IMR-90 (cell line): Measurements from ENCODE around the gene TTLL8. TPM values are rescaled to one million over a fixed set of nuclear protein-coding genes. Genes with fewer than 3 reads are reported as not detected.

Experiments used
- ATAC-seq: fragments of 200-7000 bp; cut with Tn5 transposase; 2 replicates; pipeline ENCODE4 v1.9.1; 2020; ENCODE audit warnings: low read depth, mild to moderate bottlenecking, moderate library complexity
- BruUV-seq: library from RNA; stranded (reverse); fragments of 400-500 nt; replicated peaks from 2 replicates; lab custom pipeline; 2021; lab: Mats Ljungman, UMichigan
- CTCF ChIA-PET: fragments of 300-600 bp; formaldehyde crosslinking; extraction: SDS; loops from one replicate; lab custom pipeline; 2021; ENCODE audit warnings: antibody characterized with exemption; lab: Yijun Ruan, JAX
- POLR2A ChIA-PET: fragments of 300-600 bp; sonication (Branson Sonifier 250); formaldehyde crosslinking; loops from one replicate; lab custom pipeline; 2022; ENCODE audit warnings: antibody characterized with exemption; ENCODE audit not compliant: unreplicated experiment; lab: Charles Lee
- DNase-seq: peaks from one replicate; pipeline ENCODE4 v3.0.0; 2013
- H2AFZ ChIP-seq: replicated peaks from 2 replicates; pipeline ENCODE3; 2013; ENCODE audit warnings: low read length, mild to moderate bottlenecking; ENCODE audit not compliant: poor library complexity
- H2AK5ac ChIP-seq: 2 replicates; pipeline ENCODE4 v1.6.1; 2013; ENCODE audit warnings: low read depth, low read length, inconsistent platforms
- H2AK9ac ChIP-seq: replicated peaks from 2 replicates; pipeline ENCODE3; 2013; ENCODE audit warnings: mild to moderate bottlenecking, low read depth, low read length, moderate library complexity; ENCODE audit not compliant: poor library complexity
- H2BK120ac ChIP-seq: 2 replicates; pipeline ENCODE4 v1.6.1; 2013; ENCODE audit warnings: low read depth, low read length, inconsistent platforms
- H2BK15ac ChIP-seq: 3 replicates; pipeline ENCODE4 v1.6.1; 2013; ENCODE audit warnings: low read depth, low read length, inconsistent platforms
- H2BK20ac ChIP-seq: 2 replicates; pipeline ENCODE4 v1.6.1; 2013; ENCODE audit warnings: low read depth, mild to moderate bottlenecking, inconsistent platforms, low read length, moderate library complexity
- H2BK5ac ChIP-seq: 2 replicates; pipeline ENCODE4 v1.6.1; 2013; ENCODE audit warnings: mild to moderate bottlenecking, low read depth, low read length, inconsistent platforms; ENCODE audit not compliant: poor library complexity, severe bottlenecking
- H3K14ac ChIP-seq: replicated peaks from 2 replicates; pipeline ENCODE4 v1.6.1; 2013; ENCODE audit warnings: low read depth, low read length, inconsistent platforms
- H3K18ac ChIP-seq: 2 replicates; pipeline ENCODE4 v1.6.1; 2013; ENCODE audit warnings: low read depth, low read length, control low read depth
- H3K23ac ChIP-seq: 2 replicates; pipeline ENCODE4 v1.6.1; 2013; ENCODE audit warnings: low read depth, low read length, inconsistent platforms
- H3K27ac ChIP-seq: 2 replicates; pipeline ENCODE4 v1.5.1; 2013; ENCODE audit warnings: mild to moderate bottlenecking, control low read depth, low read length; ENCODE audit not compliant: insufficient read depth
- H3K27me3 ChIP-seq: 2 replicates; pipeline ENCODE4 v1.6.1; 2013; ENCODE audit warnings: low read length; ENCODE audit not compliant: control insufficient read depth, insufficient read depth
- H3K36me3 ChIP-seq: 2 replicates; pipeline ENCODE4 v1.6.1; 2013; ENCODE audit warnings: low read length, mixed read lengths; ENCODE audit not compliant: control insufficient read depth, insufficient read depth
- H3K4ac ChIP-seq: 2 replicates; pipeline ENCODE4 v1.6.1; 2013; ENCODE audit warnings: low read depth, low read length, inconsistent platforms
- H3K4me1 ChIP-seq: 2 replicates; pipeline ENCODE4 v1.6.1; 2013; ENCODE audit warnings: low read length, mixed read lengths; ENCODE audit not compliant: control insufficient read depth, insufficient read depth
- H3K4me2 ChIP-seq: 2 replicates; pipeline ENCODE4 v1.6.1; 2013; ENCODE audit warnings: low read depth, mild to moderate bottlenecking, control low read depth, low read length, moderate library complexity
- H3K4me3 ChIP-seq: 2 replicates; pipeline ENCODE4 v1.5.1; 2013; ENCODE audit warnings: low read depth, mild to moderate bottlenecking, control low read depth, low read length, moderate library complexity; ENCODE audit not compliant: insufficient read depth
- H3K56ac ChIP-seq: 2 replicates; pipeline ENCODE4 v1.6.1; 2013; ENCODE audit warnings: low read length, inconsistent platforms; ENCODE audit not compliant: insufficient read depth; ENCODE audit errors: extremely low read depth
- H3K79me1 ChIP-seq, 2 experiments: 2 replicates each; pipeline ENCODE4 v1.6.1; 2013; ENCODE audit warnings: low read length in 2 of 2, inconsistent platforms in 1 of 2, low read depth in 1 of 2
- H3K9ac ChIP-seq: 2 replicates; pipeline ENCODE4 v1.6.1; 2013; ENCODE audit warnings: low read depth, low read length, control low read depth
- H3K9me1 ChIP-seq: 2 replicates; pipeline ENCODE4 v1.6.1; 2013; ENCODE audit warnings: low read length, inconsistent platforms; ENCODE audit not compliant: insufficient read depth
- H3K9me3 ChIP-seq: 2 replicates; pipeline ENCODE4 v1.6.1; 2013; ENCODE audit warnings: low read length; ENCODE audit not compliant: control insufficient read depth, insufficient read depth
- H4K20me1 ChIP-seq: 2 replicates; pipeline ENCODE4 v1.6.1; 2013; ENCODE audit warnings: low read length, inconsistent platforms; ENCODE audit not compliant: insufficient read depth
- H4K5ac ChIP-seq: 2 replicates; pipeline ENCODE4 v1.6.1; 2013; ENCODE audit warnings: mild to moderate bottlenecking, low read depth, low read length, control low read depth
- H4K8ac ChIP-seq, 2 experiments: 2 replicates each; pipeline ENCODE4 v1.6.1; 2013; ENCODE audit warnings: low read depth in 2 of 2, low read length in 2 of 2, control low read depth in 1 of 2, inconsistent platforms in 1 of 2
- H4K91ac ChIP-seq: 2 replicates; pipeline ENCODE4 v1.6.1; 2013; ENCODE audit warnings: low read depth, low read length, inconsistent platforms; ENCODE audit not compliant: insufficient read depth
- BHLHE40 ChIP-seq: fragments of 150-350 bp; IDR thresholded peaks from 2 replicates; pipeline ENCODE4 v1.6.1; 2016; ENCODE audit warnings: mild to moderate bottlenecking, low read depth, low read length
- CEBPB ChIP-seq: IDR thresholded peaks from 2 replicates; pipeline ENCODE4 v1.6.1; 2012; ENCODE audit warnings: low read depth, low read length, improper control_type of control experiment
- CHD1 ChIP-seq: IDR thresholded peaks from 2 replicates; pipeline ENCODE4 v1.6.1; 2012; ENCODE audit warnings: low read depth, low read length, improper control_type of control experiment
- FOS ChIP-seq: fragments of 150-350 bp; IDR thresholded peaks from 2 replicates; pipeline ENCODE4 v1.6.1; 2016; ENCODE audit warnings: low read depth, low read length
- MAFK ChIP-seq: IDR thresholded peaks from 2 replicates; pipeline ENCODE4 v1.6.1; 2012; ENCODE audit warnings: low read depth, low read length, improper control_type of control experiment
- MAZ ChIP-seq: IDR thresholded peaks from 2 replicates; pipeline ENCODE4 v1.6.1; 2012; ENCODE audit warnings: low read depth, mild to moderate bottlenecking, low read length, improper control_type of control experiment, moderate library complexity, borderline replicate concordance
- MXI1 ChIP-seq: IDR thresholded peaks from 2 replicates; pipeline ENCODE4 v1.6.1; 2012; ENCODE audit warnings: low read depth, mild to moderate bottlenecking, low read length, moderate library complexity, borderline replicate concordance
- NFE2L2 ChIP-seq: fragments of 150-350 bp; IDR thresholded peaks from 2 replicates; pipeline ENCODE4 v1.6.1; 2016; ENCODE audit warnings: low read depth, mild to moderate bottlenecking, low read length
- POLR2A ChIP-seq: IDR thresholded peaks from 2 replicates; pipeline ENCODE4 v1.6.1; 2012; ENCODE audit warnings: mild to moderate bottlenecking, low read depth, low read length
- RAD21 ChIP-seq: IDR thresholded peaks from 2 replicates; pipeline ENCODE4 v1.6.1; 2012; ENCODE audit warnings: low read length, improper control_type of control experiment
- RCOR1 ChIP-seq: IDR thresholded peaks from 2 replicates; pipeline ENCODE4 v1.6.1; 2012; ENCODE audit warnings: mild to moderate bottlenecking, low read length, improper control_type of control experiment; ENCODE audit not compliant: insufficient replicate concordance
- RFX5 ChIP-seq: IDR thresholded peaks from 2 replicates; pipeline ENCODE4 v1.8.0; 2012; ENCODE audit warnings: low read depth, mild to moderate bottlenecking, low read length, moderate library complexity
- SMC3 ChIP-seq: fragments of 150-350 bp; IDR thresholded peaks from 2 replicates; pipeline ENCODE4 v1.6.1; 2016; ENCODE audit warnings: low read depth, mild to moderate bottlenecking, antibody characterized with exemption, low read length, moderate library complexity
- WGBS, 2 experiments: methylation state at CpG; one replicate each; pipeline versions ENCODE4 v1.1.5 to v1.1.7; 2013; ENCODE audit warnings: missing lambda C conversion rate in 2 of 2; ENCODE audit not compliant: insufficient read length in 1 of 2; ENCODE audit errors: extremely low coverage in 2 of 2; 5-methylcytosine and 5-hydroxymethylcytosine counted together
- dilution Hi-C: fragments of 300-500 bp; cut with HindIII; formaldehyde crosslinking; loops from one replicate; pipeline ENCODE4 v1.14.3; 2018; ENCODE audit warnings: low sequenced_read_pairs; ENCODE audit not compliant: unreplicated experiment
- in situ Hi-C: fragments of 300-500 bp; cut with MboI; formaldehyde crosslinking; loops from 3 replicates; pipeline ENCODE4 v1.14.3; 2019; ENCODE audit warnings: low sequenced_read_pairs, inconsistent platforms, mixed read lengths
- intact Hi-C: fragments of 100-400 bp; cut with micrococcal nuclease; formaldehyde crosslinking; loops from 2 replicates; pipeline ENCODE4 v1.10.0; 2022
- polyA plus RNA-seq, 3 experiments: library from polyadenylated mRNA; depleted of rRNA; stranded (reverse); fragments of >200 nt; gene quantifications; 2 replicates each; pipeline ENCODE4 v1.2.3, GENCODE V29; 2012; ENCODE audit warnings: low replicate concordance in 1 of 3
- total RNA-seq: library from RNA; depleted of rRNA; stranded (reverse); fragments of >200 nt; gene quantifications from 2 replicates; pipeline ENCODE4 v1.2.3, GENCODE V29; 2012
- TF ChIP-seq, protein P1 (sequence below): fragments of 150-350 bp; IDR thresholded peaks from 2 replicates; pipeline ENCODE4 v1.6.1; 2016; ENCODE audit warnings: low read depth, mild to moderate bottlenecking, low read length, moderate library complexity, borderline replicate concordance
- TF ChIP-seq, protein P2 (sequence below): fragments of 150-350 bp; IDR thresholded peaks from 2 replicates; pipeline ENCODE4 v1.6.1; 2017; ENCODE audit warnings: mild to moderate bottlenecking, antibody characterized with exemption, low read length, low read depth

Gene TTLL8
- total and polyA plus RNA-seq, 2 of the 4 experiments (the other 2 are of a cell fraction), result not detected

DNA sequence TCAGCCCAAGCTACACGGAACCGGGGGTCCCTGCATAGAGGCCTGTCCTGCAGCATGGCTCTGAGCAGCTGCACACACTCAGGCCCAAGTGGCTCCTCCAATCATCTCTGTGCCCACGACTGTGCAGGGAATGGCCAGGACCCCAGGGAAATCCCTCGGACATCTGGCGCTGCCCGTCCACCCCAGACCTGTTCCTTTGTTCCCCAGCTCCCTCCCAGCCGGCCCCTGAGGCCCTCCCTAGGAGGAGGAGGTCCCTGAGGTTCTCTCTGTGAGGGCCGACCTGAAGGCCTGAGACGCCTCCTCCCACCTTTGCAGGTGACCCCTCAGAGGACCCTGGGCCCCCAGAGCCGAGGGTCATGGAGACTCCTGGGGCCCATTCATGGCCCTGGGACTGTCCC lies 26.0 kb upstream of the TTLL8 start:
- no peak overlapping the region for H3K23ac ChIP-seq
- no peak overlapping the region for H2AK5ac ChIP-seq
- no peak overlapping the region for H2BK120ac ChIP-seq
- H3K9ac ChIP-seq, result no peak overlapping the region
- no TSS peak for BruUV-seq
- H2AFZ ChIP-seq, result no peak overlapping the region
- no peak overlapping the region for H3K4ac ChIP-seq
- TF ChIP-seq BHLHE40 (no peak), POLR2A (no peak), RCOR1 (no peak), MAFK (no peak), NFE2L2 (no peak), RAD21 (no peak), SMC3 (no peak), FOS (no peak), RFX5 (no peak), CHD1 (no peak), MAZ (no peak), MXI1 (no peak), CEBPB (no peak)
- TF ChIP-seq, protein P1, sequence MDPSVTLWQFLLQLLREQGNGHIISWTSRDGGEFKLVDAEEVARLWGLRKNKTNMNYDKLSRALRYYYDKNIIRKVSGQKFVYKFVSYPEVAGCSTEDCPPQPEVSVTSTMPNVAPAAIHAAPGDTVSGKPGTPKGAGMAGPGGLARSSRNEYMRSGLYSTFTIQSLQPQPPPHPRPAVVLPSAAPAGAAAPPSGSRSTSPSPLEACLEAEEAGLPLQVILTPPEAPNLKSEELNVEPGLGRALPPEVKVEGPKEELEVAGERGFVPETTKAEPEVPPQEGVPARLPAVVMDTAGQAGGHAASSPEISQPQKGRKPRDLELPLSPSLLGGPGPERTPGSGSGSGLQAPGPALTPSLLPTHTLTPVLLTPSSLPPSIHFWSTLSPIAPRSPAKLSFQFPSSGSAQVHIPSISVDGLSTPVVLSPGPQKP, result no peak
- TF ChIP-seq, protein P2, sequence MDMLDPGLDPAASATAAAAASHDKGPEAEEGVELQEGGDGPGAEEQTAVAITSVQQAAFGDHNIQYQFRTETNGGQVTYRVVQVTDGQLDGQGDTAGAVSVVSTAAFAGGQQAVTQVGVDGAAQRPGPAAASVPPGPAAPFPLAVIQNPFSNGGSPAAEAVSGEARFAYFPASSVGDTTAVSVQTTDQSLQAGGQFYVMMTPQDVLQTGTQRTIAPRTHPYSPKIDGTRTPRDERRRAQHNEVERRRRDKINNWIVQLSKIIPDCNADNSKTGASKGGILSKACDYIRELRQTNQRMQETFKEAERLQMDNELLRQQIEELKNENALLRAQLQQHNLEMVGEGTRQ, result no peak
- no peaks in the 10 kb centered on the region for H3K79me1 ChIP-seq
- H2BK15ac ChIP-seq, result no peak overlapping the region
- H3K4me1 ChIP-seq, result peaks cover 9% of the 10 kb centered on the region; the same call in 1 of the 2 replicates
- peaks cover 7% of the 10 kb centered on the region for H3K9me3 ChIP-seq
- peaks cover 6% of the 10 kb centered on the region; the same call in 1 of the 2 replicates for H3K9me1 ChIP-seq
- H3K4me2 ChIP-seq, result no peak overlapping the region
- H4K8ac ChIP-seq, result no peak overlapping the region
- H3K4me3 ChIP-seq, result no peak overlapping the region
- no peak overlapping the region for H2BK20ac ChIP-seq
- no peaks in the 10 kb centered on the region for H4K20me1 ChIP-seq
- H3K14ac ChIP-seq, result no peak overlapping the region
- no peak overlapping the region for H3K56ac ChIP-seq
- ChIA-PET CTCF (no interaction called here), POLR2A (no interaction called here)
- ATAC-seq (no peak), DNase-seq (no peak)
- 57% methylated on average over 3 of the region's 10 CpGs; no CpG with 5 or more reads in 1 of the 2 experiments for WGBS, 2 experiments
- no peaks in the 10 kb centered on the region for H3K36me3 ChIP-seq
- H3K18ac ChIP-seq, result no peak overlapping the region; the same call in 1 of the 2 replicates
- H4K5ac ChIP-seq, result no peak overlapping the region; the same call in 1 of the 2 replicates
- intact Hi-C loops (no loop called here), dilution Hi-C loops (no loop called here), in situ Hi-C loops (no loop called here)
- no peak overlapping the region for H3K27ac ChIP-seq
- H4K91ac ChIP-seq, result no peak overlapping the region
- no peak overlapping the region for H2BK5ac ChIP-seq
- peak overlapping the region; percentile 48 for H2AK9ac ChIP-seq
- H3K27me3 ChIP-seq, result no peaks in the 10 kb centered on the region
